Heart right ventricle (tissue), 16 donors: ENCODE measurements around the gene PIK3R6. TPM values are rescaled to one million over a fixed set of nuclear protein-coding genes. Genes with fewer than 3 reads are reported as not detected.

ENCODE experiments used
- ATAC-seq, 8 donors: fragments of 200-7000 bp; cut with Tn5 transposase; one replicate each; pipeline ENCODE4 v1.9.1; 2020; ENCODE audit warnings: mild to moderate bottlenecking in 8 of 8, moderate library complexity in 8 of 8, moderate number of reproducible peaks in 1 of 8
- DNase-seq, 2 donors: peaks; one replicate each; pipeline ENCODE4 v3.0.0-alpha.2; 2020
- H3K27ac ChIP-seq, 10 donors: fragments of 200-600 bp; sonication (generic) in 2 of 10; one replicate each; pipeline versions ENCODE4 v1.5.0 to v1.8.0; 2020 to 2022; ENCODE audit warnings: mild to moderate bottlenecking in 3 of 10
- H3K27me3 ChIP-seq, 7 donors: fragments of 200-600 bp; one replicate each; pipeline ENCODE4 v1.8.0; 2021 to 2022; ENCODE audit warnings: mild to moderate bottlenecking in 2 of 7
- H3K36me3 ChIP-seq, 9 donors: fragments of 200-600 bp; sonication (generic) in 1 of 9; one replicate each; pipeline versions ENCODE4 v1.5.0 to v1.8.0; 2020 to 2022; ENCODE audit warnings: mild to moderate bottlenecking in 2 of 9
- H3K4me1 ChIP-seq, 9 donors: fragments of 200-600 bp; sonication (generic) in 1 of 9; one replicate each; pipeline versions ENCODE4 v1.5.0 to v1.8.0; 2020 to 2022; ENCODE audit warnings: mild to moderate bottlenecking in 4 of 9
- H3K4me3 ChIP-seq, 10 donors: fragments of 200-600 bp; sonication (generic) in 2 of 10; one replicate each; pipeline versions ENCODE4 v1.5.0 to v1.8.0; 2020 to 2022; ENCODE audit warnings: mild to moderate bottlenecking in 7 of 10, moderate library complexity in 2 of 10
- H3K9me3 ChIP-seq, 11 donors: fragments of 200-600 bp in 10 of 11; sonication (generic) in 2 of 11; one replicate each; pipeline versions ENCODE4 v1.5.0 to v1.8.0; 2013 to 2022; ENCODE audit warnings: mild to moderate bottlenecking in 2 of 11, control low read depth in 1 of 11, moderate library complexity in 1 of 11
- CTCF ChIP-seq, 9 donors: fragments of 200-600 bp; sonication (generic) in 2 of 9; IDR thresholded peaks; one replicate each; pipeline versions ENCODE4 v1.5.0 to v1.8.0; 2021 to 2022; ENCODE audit warnings: antibody characterized with exemption in 9 of 9, mild to moderate bottlenecking in 5 of 9, moderate library complexity in 1 of 9
- WGBS, 2 donors: extraction: QIAGEN DNeasy Blood & Tissue Kit; methylation state at CpG; one replicate each; pipeline ENCODE4 v1.1.7; 2013; ENCODE audit warnings: inconsistent platforms in 1 of 2; 5-methylcytosine and 5-hydroxymethylcytosine counted together
- intact Hi-C, 10 donors: fragments of 100-400 bp; cut with DNase I; formaldehyde crosslinking; loops; one replicate each; pipeline versions ENCODE4 v1.11.1 to v1.14.2; 2022
- polyA plus RNA-seq, 2 donors: library from polyadenylated mRNA; stranded (reverse); fragments of 200-250 nt; gene quantifications; one replicate each; pipeline ENCODE4 v1.2.3, GENCODE V29; 2013
- total RNA-seq, 10 donors: library from RNA; stranded (reverse); fragmentation: NEBNext Ultra II Directional in 3 of 10; extraction: Animal tissue kit (Norgen Biotek cat#: 25700) in 3 of 10; gene quantifications; one replicate each; pipeline versions ENCODE4 v1.2.1 to v1.2.4, GENCODE V29; 2021 to 2023
- donor health status: Arrhythmogenic right ventricular cardiomyopathy.
- donor health status: ischemic (EF 13 %, LVEDD 7.1; RV severe dilation, severe dysfunction).
- donor health status: healthy with polysubstance abuse.
- donor health status: DM: no; HTN: yes; CAD: no.
- donor health status: DM: no; HTN: no; CAD: no.
- donor health status: ischemic (EF 25% LVEDD 6.9; RV normal size, moderate dysfunction).
- donor health status: ischemic (EF 25% LVEDD 5.7; RV mildly dilated, moderate dysfunction).
- donor health status: healthy.
- donor health status: DM: yes; HTN: yes; CAD: no.
- donor health status: Ischemic cardiomyopathy.
- donor health status: ischemic (EF 35%, LVEDD 5.7; RV mildly dilated, moderate dysfunction).
- donor health status: nonischemic (EF 11% LVEDD 7.7; RV severe dilation, severe dysfunction).
- donor health status: DM: yes; HTN: yes; CAD: no.
- donor health status: PGD.
- donor health status: ischemic (EF 29% LVEDD 5.4; RV normal size, mild dysfunction).
- donor health status: nonischemic (EF 23%, LVEDD 6.1; RV moderate dilation, normal function).

The PIK3R6 gene
- total and polyA plus RNA-seq, 12 donors: 0.32 to 3.4 (median 1.0) TPM

- Histone ChIP-seq H3K4me1 (peaks cover 0 to 47% (median 0%) of the 10 kb centered on the region in 9 donors), H3K4me3 (no peak overlapping the region), H3K36me3 (peaks cover 0 to 21% (median 0%) of the 10 kb centered on the region in 9 donors), H3K27me3 (peaks cover 0 to 58% (median 40%) of the 10 kb centered on the region in 7 donors), H3K9me3 (peaks cover 0 to 21% (median 12%) of the 10 kb centered on the region in 11 donors), H3K27ac (no peak overlapping the region)
- WGBS, 2 donors: 80 to 83% methylated on average over 4 of the region's 4 CpGs
- intact Hi-C loops: no loop called here
- no peak for TF ChIP-seq CTCF (IDR thresholded peaks at IDR 0.05)
- ATAC-seq: no peak
- DNase-seq: no peak
Observed at GRCh38 chr17:8913879-8914278, 46.4 kb upstream of the PIK3R6 start.

- intact Hi-C loops: no loop called here
- Histone ChIP-seq H3K27me3 (peaks cover 0 to 61% (median 41%) of the 10 kb centered on the region in 7 donors), H3K4me1 (peaks cover 0 to 44% (median 0%) of the 10 kb centered on the region in 9 donors), H3K9me3 (peaks cover 0 to 13% (median 7%) of the 10 kb centered on the region in 11 donors), H3K27ac (no peak overlapping the region), H3K4me3 (no peak overlapping the region), H3K36me3 (peaks cover 0 to 27% (median 0%) of the 10 kb centered on the region in 9 donors)
- DNase-seq: no peak
- ATAC-seq: no peak
- WGBS, 2 donors: 90 to 92% methylated on average over 6 of the region's 6 CpGs
- no peak for TF ChIP-seq CTCF (IDR thresholded peaks at IDR 0.05)
Observed at GRCh38 chr17:8913091-8913490, 45.6 kb upstream of the PIK3R6 start.

- no peak for DNase-seq
- Histone ChIP-seq H3K4me1 (peaks cover 0 to 44% (median 0%) of the 10 kb centered on the region in 9 donors), H3K27ac (no peak overlapping the region), H3K4me3 (no peak overlapping the region), H3K9me3 (peaks cover 0 to 6% (median under 1%) of the 10 kb centered on the region in 11 donors), H3K27me3 (peaks cover 0 to 61% (median 45%) of the 10 kb centered on the region in 7 donors), H3K36me3 (peaks cover 0 to 35% (median 0%) of the 10 kb centered on the region in 9 donors)
- TF ChIP-seq CTCF (IDR thresholded peaks at IDR 0.05): no peak
- intact Hi-C loops: no loop called here
- 75 to 76% methylated on average over 18 of the region's 18 CpGs for WGBS, 2 donors
- ATAC-seq: no peak
Observed at GRCh38 chr17:8912084-8912981, 44.9 kb upstream of the PIK3R6 start.

GRCh38 chr17:8910969-8911604 is 43.6 kb upstream of the PIK3R6 start:
- no peak for DNase-seq
- intact Hi-C loops: no loop called here
- Histone ChIP-seq H3K27ac (no peak overlapping the region), H3K4me1 (peaks cover 0 to 36% (median 0%) of the 10 kb centered on the region in 9 donors), H3K9me3 (no peaks in the 10 kb centered on the region), H3K36me3 (peaks cover 0 to 47% (median 0%) of the 10 kb centered on the region in 9 donors), H3K4me3 (no peak overlapping the region), H3K27me3 (peaks cover 0 to 61% (median 45%) of the 10 kb centered on the region in 7 donors)
- ATAC-seq: no peak
- 80 to 88% methylated on average over 18 of the region's 18 CpGs for WGBS, 2 donors
- no peak for TF ChIP-seq CTCF (IDR thresholded peaks at IDR 0.05)
